GM23248 (cell line): ENCODE measurements around the gene CAMTA1. TPM values are rescaled to one million over a fixed set of nuclear protein-coding genes. Genes with fewer than 3 reads are reported as not detected.

Source experiments
- DNase-seq: peaks from one replicate; pipeline ENCODE4 v3.0.0-alpha.2; 2015
- H2AFZ ChIP-seq: fragments of 200-600 bp; sonication (generic); 2 replicates; pipeline ENCODE4 v1.6.1; 2016; ENCODE audit warnings: antibody characterized with exemption
- H3F3A ChIP-seq: fragments of 200-600 bp; sonication (generic); 2 replicates; pipeline ENCODE4 v1.6.1; 2016; ENCODE audit warnings: mild to moderate bottlenecking, antibody characterized with exemption, mixed run types; ENCODE audit not compliant: insufficient read depth
- H3K27ac ChIP-seq: fragments of 200-600 bp; sonication (generic); 2 replicates; pipeline ENCODE4 v1.5.1; 2016; ENCODE audit warnings: mild to moderate bottlenecking
- H3K27me3 ChIP-seq: fragments of 200-600 bp; sonication (generic); replicated peaks from 2 replicates; pipeline ENCODE4 v1.6.1; 2016; ENCODE audit warnings: mild to moderate bottlenecking; ENCODE audit not compliant: insufficient read depth
- H3K36me3 ChIP-seq: fragments of 200-600 bp; sonication (generic); 2 replicates; pipeline ENCODE4 v1.6.1; 2016; ENCODE audit warnings: low read depth, mild to moderate bottlenecking
- H3K4me1 ChIP-seq: fragments of 200-600 bp; sonication (generic); 2 replicates; pipeline ENCODE4 v1.6.1; 2016; ENCODE audit warnings: mild to moderate bottlenecking; ENCODE audit not compliant: insufficient read depth
- H3K4me2 ChIP-seq: fragments of 200-600 bp; sonication (generic); one replicate; pipeline ENCODE4 v1.6.1; 2016; ENCODE audit warnings: mild to moderate bottlenecking; ENCODE audit not compliant: unreplicated experiment
- H3K4me3 ChIP-seq: fragments of 200-600 bp; sonication (generic); 2 replicates; pipeline ENCODE4 v1.5.1; 2016; ENCODE audit warnings: mild to moderate bottlenecking
- H3K79me2 ChIP-seq: fragments of 200-600 bp; sonication (generic); 2 replicates; pipeline ENCODE4 v1.6.1; 2016; ENCODE audit warnings: mild to moderate bottlenecking; ENCODE audit not compliant: insufficient read depth
- H3K9ac ChIP-seq: fragments of 200-600 bp; sonication (generic); 2 replicates; pipeline ENCODE4 v1.6.1; 2016; ENCODE audit warnings: mild to moderate bottlenecking
- H3K9me2 ChIP-seq: fragments of 200-600 bp; sonication (generic); 2 replicates; pipeline ENCODE4 v1.6.1; 2016; ENCODE audit warnings: mixed run types, mild to moderate bottlenecking, moderate library complexity; ENCODE audit not compliant: insufficient read depth
- H3K9me3 ChIP-seq: fragments of 200-600 bp; sonication (generic); one replicate; pipeline ENCODE4 v1.6.1; 2017; ENCODE audit warnings: low read depth
- H4K20me1 ChIP-seq: fragments of 200-600 bp; sonication (generic); 2 replicates; pipeline ENCODE4 v1.6.0; 2016; ENCODE audit not compliant: insufficient read depth
- EZH2 ChIP-seq: fragments of 200-600 bp; sonication (generic); IDR thresholded peaks from 2 replicates; pipeline ENCODE4 v1.6.1; 2018; ENCODE audit warnings: antibody characterized with exemption, mild to moderate bottlenecking; ENCODE audit not compliant: insufficient read depth, poor library complexity, severe bottlenecking
- EZH2phosphoT487 ChIP-seq: fragments of 200-600 bp; sonication (generic); IDR thresholded peaks from 2 replicates; pipeline ENCODE4 v1.6.1; 2018; ENCODE audit warnings: antibody characterized with exemption, moderate library complexity, mild to moderate bottlenecking, low read depth; ENCODE audit not compliant: insufficient read depth
- WGBS, 2 experiments: methylation state at CpG; one replicate each; pipeline ENCODE4 v1.1.6; 2015 to 2017; ENCODE audit warnings: low lambda C conversion rate in 2 of 2, low coverage in 1 of 2; ENCODE audit errors: missing lambda C conversion rate in 2 of 2; 5-methylcytosine and 5-hydroxymethylcytosine counted together
- in situ Hi-C: fragments of 300-500 bp; cut with MboI; formaldehyde crosslinking; loops from 2 replicates; pipeline ENCODE4 v1.15.0; 2020
- polyA plus RNA-seq: library from polyadenylated mRNA; unstranded; fragments of >200 nt; fragmentation: Nextera tagmentation; extraction: Ambion mirVana; gene quantifications from 2 replicates; pipeline ENCODE4 v1.2.1, GENCODE V29; 2016
- total RNA-seq: library from RNA; depleted of rRNA; stranded (reverse); fragments of >200 nt; shearing (Covaris generic); gene quantifications from 2 replicates; pipeline ENCODE4 v1.2.3, GENCODE V29; 2014

The CAMTA1 gene
- total and polyA plus RNA-seq, 2 experiments from 2014 or later: 50.1 to 165 TPM

GRCh38 chr1:7233646-7234470 is 448.6 kb downstream of the CAMTA1 start:
- Histone ChIP-seq H3K4me1 (peaks cover 8% of the 10 kb centered on the region), H3K36me3 (no peaks in the 10 kb centered on the region), H3F3A (no peaks in the 10 kb centered on the region), H2AFZ (no peak overlapping the region), H4K20me1 (no peaks in the 10 kb centered on the region), H3K27ac (no peak overlapping the region), H3K27me3 (no peaks in the 10 kb centered on the region), H3K9ac (no peak overlapping the region), H3K9me2 (no peaks in the 10 kb centered on the region), H3K4me2 (no peak overlapping the region), H3K79me2 (no peaks in the 10 kb centered on the region), H3K4me3 (no peak overlapping the region), H3K9me3 (no peaks in the 10 kb centered on the region)
- no peak for DNase-seq
- in situ Hi-C loops: no loop called here
- 95% methylated on average over 27 to 28 of the region's 28 CpGs for WGBS, 2 experiments
- TF ChIP-seq EZH2 (no peak), EZH2phosphoT487 (no peak)

GRCh38 chr1:7234471-7234755 is 449.2 kb downstream of the CAMTA1 start:
- no peak overlapping the region for H3K4me2 ChIP-seq
- no peaks in the 10 kb centered on the region for H3K9me2 ChIP-seq
- H3F3A ChIP-seq: no peaks in the 10 kb centered on the region
- H3K36me3 ChIP-seq: no peaks in the 10 kb centered on the region
- TF ChIP-seq EZH2 (no peak), EZH2phosphoT487 (no peak)
- H3K27ac ChIP-seq: no peak overlapping the region
- no peaks in the 10 kb centered on the region for H3K79me2 ChIP-seq
- H3K4me1 ChIP-seq: peaks cover 8% of the 10 kb centered on the region
- no peaks in the 10 kb centered on the region for H3K27me3 ChIP-seq
- in situ Hi-C loops: no loop called here
- H3K9ac ChIP-seq: no peak overlapping the region
- no peak overlapping the region for H3K4me3 ChIP-seq
- no peaks in the 10 kb centered on the region for H3K9me3 ChIP-seq
- H4K20me1 ChIP-seq: no peaks in the 10 kb centered on the region
- WGBS, 2 experiments: 93 to 95% methylated on average over 9 of the region's 9 CpGs
- H2AFZ ChIP-seq: no peak overlapping the region
- no peak for DNase-seq

GRCh38 chr1:7235871-7236517 is 450.7 kb downstream of the CAMTA1 start:
- Histone ChIP-seq H3K4me3 (no peak overlapping the region), H3K27me3 (no peaks in the 10 kb centered on the region), H3K9ac (no peak overlapping the region), H2AFZ (no peak overlapping the region), H3K9me2 (peaks cover 1% of the 10 kb centered on the region; the same call in 1 of the 2 replicates), H3K27ac (no peak overlapping the region), H3F3A (no peaks in the 10 kb centered on the region), H3K4me1 (no peaks in the 10 kb centered on the region), H3K36me3 (no peaks in the 10 kb centered on the region), H3K4me2 (no peak overlapping the region), H3K9me3 (no peaks in the 10 kb centered on the region), H3K79me2 (no peaks in the 10 kb centered on the region), H4K20me1 (no peaks in the 10 kb centered on the region)
- TF ChIP-seq EZH2phosphoT487 (no peak), EZH2 (no peak)
- in situ Hi-C loops: no loop called here
- 75 to 81% methylated on average over 17 of the region's 17 CpGs for WGBS, 2 experiments
- DNase-seq: no peak

- no peaks in the 10 kb centered on the region for H3K9me3 ChIP-seq
- no peak for DNase-seq
- no peak overlapping the region for H2AFZ ChIP-seq
- H3F3A ChIP-seq: no peaks in the 10 kb centered on the region
- H3K9ac ChIP-seq: no peak overlapping the region
- H3K27me3 ChIP-seq: no peaks in the 10 kb centered on the region
- no peaks in the 10 kb centered on the region for H3K4me1 ChIP-seq
- in situ Hi-C loops: no loop called here
- no peak overlapping the region for H3K4me2 ChIP-seq
- H3K4me3 ChIP-seq: no peak overlapping the region
- TF ChIP-seq EZH2 (no peak), EZH2phosphoT487 (no peak)
- H3K36me3 ChIP-seq: no peaks in the 10 kb centered on the region
- WGBS, 2 experiments: 71 to 75% methylated on average over 6 of the region's 6 CpGs
- H3K9me2 ChIP-seq: peaks cover 4% of the 10 kb centered on the region; the same call in 1 of the 2 replicates
- H3K79me2 ChIP-seq: no peaks in the 10 kb centered on the region
- no peak overlapping the region for H3K27ac ChIP-seq
- H4K20me1 ChIP-seq: no peaks in the 10 kb centered on the region
Measured at GRCh38 chr1:7236844-7237515, 451.7 kb downstream of the CAMTA1 start.
